ENCODE results near the gene SLC41A3. TPM values are rescaled to one million over a fixed set of nuclear protein-coding genes. Genes with fewer than 3 reads are reported as not detected.

Gene SLC41A3
- polyA plus RNA-seq, 2 of the 4 experiments (the other 2 are of a cell fraction) = 18.9 to 24.2 TPM

DNA sequence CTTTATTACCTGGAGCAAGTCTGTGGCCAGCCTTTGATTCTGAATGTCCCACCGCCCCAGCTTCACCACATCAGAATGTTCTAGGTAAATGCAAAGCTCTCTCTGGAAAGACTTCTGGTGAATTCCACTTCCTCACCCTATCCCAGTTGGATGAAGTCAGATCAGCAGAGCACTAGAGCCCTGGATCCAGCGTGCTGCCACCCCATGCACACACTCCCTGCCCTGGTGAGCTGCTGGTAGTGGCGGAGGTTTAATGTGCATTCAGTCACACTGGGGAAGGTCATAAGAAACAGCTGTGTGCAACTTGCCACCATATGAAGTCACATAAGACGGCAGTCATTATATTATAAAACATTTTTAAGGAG lies 16.3 kb upstream of the SLC41A3 start:
- Histone ChIP-seq H3K4me1 (no peaks in the 10 kb centered on the region), H3K4me2 (no peak overlapping the region), H3K4me3 (no peak overlapping the region), H3K27ac (no peak overlapping the region), H3K9me3 (no peaks in the 10 kb centered on the region)
- FAIRE-seq (no peak), DNase-seq (ENCODE audit: low read depth in 1 of 2, low spot score in 1 of 2) (no peak), ATAC-seq (no peak)
- WGBS (ENCODE audit: missing lambda C conversion rate) = 70% methylated on average over 4 of the region's 4 CpGs
- POLR2A ChIA-PET = no interaction called here
- TF ChIP-seq NPAS2 (CRISPR knock-in tag; IDR thresholded peaks at IDR 0.05; ENCODE audit: borderline replicate concordance) (no peak), KDM1A (IDR thresholded peaks at IDR 0.05; ENCODE audit: low read depth) (no peak), RFX5 (IDR thresholded peaks at IDR 0.05) (no peak), EHF (CRISPR knock-in tag; IDR thresholded peaks at IDR 0.05) (no peak)
- TF ChIP-seq, protein P1, sequence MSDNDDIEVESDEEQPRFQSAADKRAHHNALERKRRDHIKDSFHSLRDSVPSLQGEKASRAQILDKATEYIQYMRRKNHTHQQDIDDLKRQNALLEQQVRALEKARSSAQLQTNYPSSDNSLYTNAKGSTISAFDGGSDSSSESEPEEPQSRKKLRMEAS (IDR thresholded peaks at IDR 0.05) = no peak
- TF ChIP-seq, protein P2, sequence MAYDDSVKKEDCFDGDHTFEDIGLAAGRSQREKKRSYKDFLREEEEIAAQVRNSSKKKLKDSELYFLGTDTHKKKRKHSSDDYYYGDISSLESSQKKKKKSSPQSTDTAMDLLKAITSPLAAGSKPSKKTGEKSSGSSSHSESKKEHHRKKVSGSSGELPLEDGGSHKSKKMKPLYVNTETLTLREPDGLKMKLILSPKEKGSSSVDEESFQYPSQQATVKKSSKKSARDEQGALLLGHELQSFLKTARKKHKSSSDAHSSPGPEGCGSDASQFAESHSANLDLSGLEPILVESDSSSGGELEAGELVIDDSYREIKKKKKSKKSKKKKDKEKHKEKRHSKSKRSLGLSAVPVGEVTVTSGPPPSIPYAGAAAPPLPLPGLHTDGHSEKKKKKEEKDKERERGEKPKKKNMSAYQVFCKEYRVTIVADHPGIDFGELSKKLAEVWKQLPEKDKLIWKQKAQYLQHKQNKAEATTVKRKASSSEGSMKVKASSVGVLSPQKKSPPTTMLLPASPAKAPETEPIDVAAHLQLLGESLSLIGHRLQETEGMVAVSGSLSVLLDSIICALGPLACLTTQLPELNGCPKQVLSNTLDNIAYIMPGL (CRISPR knock-in tag; IDR thresholded peaks at IDR 0.05; ENCODE audit: borderline replicate concordance) = no peak
- CTCF ChIA-PET = no interaction called here

DNA sequence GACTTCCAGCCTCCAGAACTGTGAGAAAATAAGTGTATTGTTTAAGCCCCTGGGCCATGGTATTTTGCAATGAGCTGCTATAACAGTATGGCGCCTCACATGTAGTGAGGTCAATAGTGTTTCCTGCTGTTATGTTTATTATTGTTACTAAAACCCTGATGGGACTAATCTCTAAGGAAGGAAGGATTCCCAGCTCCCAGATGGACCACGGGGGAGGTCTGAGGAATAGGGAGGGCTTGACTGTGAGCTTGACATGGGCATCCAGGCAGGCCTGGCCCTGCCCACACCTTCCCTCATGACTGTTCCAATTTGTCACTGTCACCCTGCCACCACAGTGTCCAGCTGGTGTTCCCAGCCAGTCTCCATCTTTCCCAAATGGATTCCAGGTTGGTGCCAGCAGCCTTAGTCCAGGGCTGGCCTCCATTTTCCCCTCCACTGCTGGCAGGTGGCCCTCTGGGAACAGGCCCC lies 14.5 kb upstream of the SLC41A3 start:
- no peak for ATAC-seq
- ChIA-PET POLR2A (no interaction called here), CTCF (interaction anchor here (0.6 to 1.2 kb wide), 3 partner anchors 9 to 36 kb away, joined by 3 read pairs; no protein-coding TSS in a partner anchor)
- Histone ChIP-seq H3K9me3 (no peaks in the 10 kb centered on the region), H3K4me1 (no peaks in the 10 kb centered on the region), H3K4me2 (no peak overlapping the region), H3K4me3 (no peak overlapping the region), H3K27ac (no peak overlapping the region)
- TF ChIP-seq POLR2AphosphoS2 (conservative IDR thresholded peaks at IDR 0.05; ENCODE audit: low read length) (no peak), TFCP2L1 (CRISPR knock-in tag; IDR thresholded peaks at IDR 0.05) (no peak), BHLHE40 (IDR thresholded peaks at IDR 0.05; ENCODE audit: low read depth, low read length) (no peak), CEBPB (IDR thresholded peaks at IDR 0.05) (no peak), KDM5A (IDR thresholded peaks at IDR 0.05) (no peak), JUNB (IDR thresholded peaks at IDR 0.05) (no peak), POLR2A (IDR thresholded peaks at IDR 0.05; ENCODE audit: low read length) (no peak), RCOR1 (IDR thresholded peaks at IDR 0.05; ENCODE audit: low read depth, low read length) (no peak)
- TF ChIP-seq, protein P3, sequence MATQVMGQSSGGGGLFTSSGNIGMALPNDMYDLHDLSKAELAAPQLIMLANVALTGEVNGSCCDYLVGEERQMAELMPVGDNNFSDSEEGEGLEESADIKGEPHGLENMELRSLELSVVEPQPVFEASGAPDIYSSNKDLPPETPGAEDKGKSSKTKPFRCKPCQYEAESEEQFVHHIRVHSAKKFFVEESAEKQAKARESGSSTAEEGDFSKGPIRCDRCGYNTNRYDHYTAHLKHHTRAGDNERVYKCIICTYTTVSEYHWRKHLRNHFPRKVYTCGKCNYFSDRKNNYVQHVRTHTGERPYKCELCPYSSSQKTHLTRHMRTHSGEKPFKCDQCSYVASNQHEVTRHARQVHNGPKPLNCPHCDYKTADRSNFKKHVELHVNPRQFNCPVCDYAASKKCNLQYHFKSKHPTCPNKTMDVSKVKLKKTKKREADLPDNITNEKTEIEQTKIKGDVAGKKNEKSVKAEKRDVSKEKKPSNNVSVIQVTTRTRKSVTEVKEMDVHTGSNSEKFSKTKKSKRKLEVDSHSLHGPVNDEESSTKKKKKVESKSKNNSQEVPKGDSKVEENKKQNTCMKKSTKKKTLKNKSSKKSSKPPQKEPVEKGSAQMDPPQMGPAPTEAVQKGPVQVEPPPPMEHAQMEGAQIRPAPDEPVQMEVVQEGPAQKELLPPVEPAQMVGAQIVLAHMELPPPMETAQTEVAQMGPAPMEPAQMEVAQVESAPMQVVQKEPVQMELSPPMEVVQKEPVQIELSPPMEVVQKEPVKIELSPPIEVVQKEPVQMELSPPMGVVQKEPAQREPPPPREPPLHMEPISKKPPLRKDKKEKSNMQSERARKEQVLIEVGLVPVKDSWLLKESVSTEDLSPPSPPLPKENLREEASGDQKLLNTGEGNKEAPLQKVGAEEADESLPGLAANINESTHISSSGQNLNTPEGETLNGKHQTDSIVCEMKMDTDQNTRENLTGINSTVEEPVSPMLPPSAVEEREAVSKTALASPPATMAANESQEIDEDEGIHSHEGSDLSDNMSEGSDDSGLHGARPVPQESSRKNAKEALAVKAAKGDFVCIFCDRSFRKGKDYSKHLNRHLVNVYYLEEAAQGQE (IDR thresholded peaks at IDR 0.05) = no peak
- TF ChIP-seq, protein P4, sequence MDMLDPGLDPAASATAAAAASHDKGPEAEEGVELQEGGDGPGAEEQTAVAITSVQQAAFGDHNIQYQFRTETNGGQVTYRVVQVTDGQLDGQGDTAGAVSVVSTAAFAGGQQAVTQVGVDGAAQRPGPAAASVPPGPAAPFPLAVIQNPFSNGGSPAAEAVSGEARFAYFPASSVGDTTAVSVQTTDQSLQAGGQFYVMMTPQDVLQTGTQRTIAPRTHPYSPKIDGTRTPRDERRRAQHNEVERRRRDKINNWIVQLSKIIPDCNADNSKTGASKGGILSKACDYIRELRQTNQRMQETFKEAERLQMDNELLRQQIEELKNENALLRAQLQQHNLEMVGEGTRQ (IDR thresholded peaks at IDR 0.05) = no peak
- TF ChIP-seq, protein P1 (IDR thresholded peaks at IDR 0.05) = no peak
- FAIRE-seq = no peak
- 48% methylated on average over 2 of the region's 2 CpGs for WGBS (ENCODE audit: missing lambda C conversion rate)
- no peak for DNase-seq (ENCODE audit: low read depth in 1 of 2, low spot score in 1 of 2)

DNA sequence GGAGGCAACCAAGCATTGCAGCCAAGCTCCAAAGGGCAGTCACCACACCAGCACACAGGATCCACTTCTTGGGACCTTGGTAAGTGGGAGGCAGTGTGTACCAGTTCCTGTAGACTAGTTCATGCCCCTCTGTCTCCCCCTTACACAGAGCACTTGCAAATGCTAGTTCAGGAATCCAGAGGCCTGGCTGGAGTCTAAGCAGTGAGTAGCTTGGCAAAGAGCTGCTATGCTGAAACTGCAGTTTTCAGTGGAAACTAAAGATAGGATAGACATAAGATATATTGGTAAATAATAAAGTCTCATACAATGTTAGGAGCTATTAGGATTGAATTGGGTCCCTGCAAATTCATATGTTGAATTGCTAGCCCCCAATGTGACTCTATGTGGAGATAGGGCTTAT lies 13.9 kb upstream of the SLC41A3 start:
- Histone ChIP-seq H3K4me3 (no peak overlapping the region), H3K9me3 (no peaks in the 10 kb centered on the region), H3K4me1 (no peaks in the 10 kb centered on the region), H3K4me2 (no peak overlapping the region), H3K27ac (no peak overlapping the region)
- CTCF ChIA-PET = interaction anchor here (1.1 kb wide), 1 partner anchor 27 kb away, joined by 3 read pairs; no protein-coding TSS in a partner anchor
- ATAC-seq (no peak), FAIRE-seq (no peak), DNase-seq (ENCODE audit: low read depth in 1 of 2, low spot score in 1 of 2) (no peak)
- POLR2A ChIA-PET = no interaction called here
- TF ChIP-seq, protein P3 (IDR thresholded peaks at IDR 0.05) = no peak
- TF ChIP-seq MAFK (IDR thresholded peaks at IDR 0.05; ENCODE audit: partially characterized antibody) = no peak
- TF ChIP-seq JUNB (IDR thresholded peaks at IDR 0.05) = no peak
- no peak for TF ChIP-seq POLR2AphosphoS2 (conservative IDR thresholded peaks at IDR 0.05; ENCODE audit: low read length)
- TF ChIP-seq ZFP36 (IDR thresholded peaks at IDR 0.05; ENCODE audit: borderline replicate concordance, partially characterized antibody) = no peak
- no peak for TF ChIP-seq NPAS2 (CRISPR knock-in tag; IDR thresholded peaks at IDR 0.05; ENCODE audit: borderline replicate concordance)
- TF ChIP-seq TFCP2L1 (CRISPR knock-in tag; IDR thresholded peaks at IDR 0.05) = no peak
- TF ChIP-seq, protein P5, sequence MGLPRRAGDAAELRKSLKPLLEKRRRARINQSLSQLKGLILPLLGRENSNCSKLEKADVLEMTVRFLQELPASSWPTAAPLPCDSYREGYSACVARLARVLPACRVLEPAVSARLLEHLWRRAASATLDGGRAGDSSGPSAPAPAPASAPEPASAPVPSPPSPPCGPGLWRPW (IDR thresholded peaks at IDR 0.05) = no peak
- TF ChIP-seq FOSB (CRISPR knock-in tag; IDR thresholded peaks at IDR 0.05) = no peak
- TF ChIP-seq, protein P4 (IDR thresholded peaks at IDR 0.05) = no peak
- no peak for TF ChIP-seq CHD2 (IDR thresholded peaks at IDR 0.05; ENCODE audit: low read length, partially characterized antibody)
- no peak for TF ChIP-seq NR3C1 (IDR thresholded peaks at IDR 0.05)
